ENCODE results near the gene XAGE5.
"Not testable (repeated sequence)": the region's sequence is repeated elsewhere in the genome, so short reads cannot be mapped to it uniquely, and the experiment has no call there.

Gene XAGE5, protein sequence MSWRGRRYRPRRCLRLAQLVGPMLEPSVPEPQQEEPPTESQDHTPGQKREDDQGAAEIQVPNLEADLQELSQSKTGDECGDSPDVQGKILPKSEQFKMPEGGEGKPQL

DNA sequence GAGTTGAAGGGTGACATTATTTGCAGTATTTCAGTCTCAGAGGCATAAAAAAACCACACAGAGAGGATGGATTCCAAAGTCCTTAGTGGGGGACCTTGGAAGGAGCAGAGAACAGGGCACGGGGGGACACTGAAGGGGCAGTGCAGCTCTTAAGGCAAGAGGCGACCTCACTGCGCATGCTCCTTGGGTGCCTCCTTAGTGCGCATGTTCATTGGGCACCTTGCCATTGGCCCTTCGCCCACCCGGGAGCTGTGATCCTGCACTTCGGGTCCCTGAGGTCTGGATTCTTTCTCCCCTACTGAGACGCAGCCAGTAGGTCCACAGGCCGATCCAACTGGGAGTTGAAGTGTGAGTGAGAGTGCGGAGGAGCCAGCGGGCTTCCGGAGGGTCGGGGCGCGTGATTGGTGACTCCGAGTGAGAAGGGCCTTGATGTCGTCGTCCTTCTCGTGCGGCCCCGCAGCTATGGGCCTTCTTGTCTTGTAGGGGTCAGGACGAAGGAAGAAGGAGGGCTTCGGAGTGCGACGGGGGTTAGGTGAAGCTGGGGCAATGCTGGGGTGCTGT, at the start of gene XAGE5:
Gene XAGE5, plus strand, starts transcription at position 223 of the 561 bp plus-strand sequence. CDS start 1,280 bp downstream, outside the sequence.
- no peak for DNase-seq (ENCODE audit: low read depth in 2 of 3, low spot score in 1 of 3)

DNA sequence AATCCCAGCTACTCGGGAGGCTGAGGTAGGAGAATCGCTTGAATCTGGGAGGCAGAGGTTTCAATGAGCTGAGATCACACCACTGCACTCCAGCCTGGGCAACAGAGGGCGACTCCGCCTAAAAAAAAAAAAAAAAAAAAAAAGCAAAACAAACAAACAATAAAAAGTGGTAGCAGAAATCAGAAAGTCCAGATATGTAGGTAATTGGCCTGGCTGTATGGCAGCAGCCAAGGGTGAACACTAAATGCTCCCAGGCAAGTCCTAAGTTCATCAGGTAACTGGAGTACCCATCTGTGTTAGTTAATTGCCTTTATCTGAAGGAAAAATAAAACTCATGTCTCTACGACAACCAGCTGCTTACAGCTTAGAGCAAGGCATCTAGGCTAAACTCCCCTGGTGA, 45.1 kb upstream of the XAGE5 start:
- not testable (repeated sequence) for DNase-seq (ENCODE audit: low read depth in 2 of 3, low spot score in 1 of 3)

DNA sequence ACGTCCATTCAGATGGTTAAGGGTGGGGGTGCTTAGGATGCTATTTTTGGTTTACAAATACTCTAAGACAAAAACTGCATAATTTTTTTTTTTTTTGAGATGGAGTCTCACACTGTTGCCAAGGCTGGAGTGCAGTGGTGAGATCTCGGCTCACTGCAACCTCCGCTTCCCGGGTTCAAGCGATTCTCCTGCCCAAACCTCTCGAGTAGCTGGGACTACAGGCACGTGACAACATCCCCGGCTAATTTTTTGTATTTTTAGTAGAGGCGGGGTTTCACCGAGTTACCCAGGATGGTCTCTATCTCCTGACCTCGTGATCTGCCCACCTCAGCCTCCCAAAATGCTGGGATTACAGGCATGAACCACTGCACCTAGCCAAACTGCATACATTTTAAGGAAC, 37.6 kb upstream of the XAGE5 start:
- not testable (repeated sequence) for DNase-seq (ENCODE audit: low read depth in 2 of 3, low spot score in 1 of 3)

DNA sequence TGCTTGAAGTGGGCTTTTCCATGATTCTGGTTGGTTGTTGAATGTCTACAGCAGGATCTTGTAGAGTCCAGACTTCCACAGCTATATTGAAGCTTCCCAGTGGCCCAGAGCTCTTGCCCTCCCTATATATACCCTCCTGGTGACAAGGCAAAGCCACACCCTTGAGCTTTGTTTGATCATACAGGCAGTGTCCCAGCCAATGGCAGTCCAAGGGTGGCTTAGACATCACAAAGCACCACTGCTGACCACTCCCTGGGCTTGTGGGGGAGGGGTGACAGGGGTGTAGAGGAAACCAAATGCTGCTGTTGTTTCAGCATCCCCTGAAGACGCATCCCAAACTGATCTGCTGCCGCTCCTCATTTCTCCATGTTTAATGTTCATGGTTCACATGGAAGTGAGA, 13.8 kb upstream of the XAGE5 start, which contains the start of gene SPANXN5:
Gene SPANXN5, minus strand, starts transcription at position 101 of the 400 bp plus-strand sequence. Its CDS starts 79 bp downstream, at position 22.
- not testable (repeated sequence) for DNase-seq (ENCODE audit: low read depth in 2 of 3, low spot score in 1 of 3)

DNA sequence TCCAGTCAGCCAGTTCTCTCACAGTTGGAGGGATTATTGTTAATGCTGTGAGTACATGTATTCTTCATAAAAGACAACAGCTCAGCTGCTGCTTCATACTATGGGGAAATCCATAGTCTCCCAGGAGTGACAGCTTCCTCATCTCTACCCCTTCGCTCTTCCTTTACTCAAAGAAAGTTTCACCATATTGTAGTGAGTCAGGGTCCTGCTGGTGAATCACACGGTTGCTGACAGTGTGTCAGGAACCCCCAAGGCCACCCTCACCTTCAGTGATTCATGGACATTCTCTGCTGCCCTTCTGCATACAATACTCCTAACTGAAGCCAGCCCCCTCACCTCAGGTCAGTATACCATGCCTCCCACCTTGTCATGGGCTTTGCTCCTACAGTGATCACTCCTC, 6.2 kb upstream of the XAGE5 start:
- not testable (repeated sequence) for DNase-seq (ENCODE audit: low read depth in 2 of 3, low spot score in 1 of 3)

DNA sequence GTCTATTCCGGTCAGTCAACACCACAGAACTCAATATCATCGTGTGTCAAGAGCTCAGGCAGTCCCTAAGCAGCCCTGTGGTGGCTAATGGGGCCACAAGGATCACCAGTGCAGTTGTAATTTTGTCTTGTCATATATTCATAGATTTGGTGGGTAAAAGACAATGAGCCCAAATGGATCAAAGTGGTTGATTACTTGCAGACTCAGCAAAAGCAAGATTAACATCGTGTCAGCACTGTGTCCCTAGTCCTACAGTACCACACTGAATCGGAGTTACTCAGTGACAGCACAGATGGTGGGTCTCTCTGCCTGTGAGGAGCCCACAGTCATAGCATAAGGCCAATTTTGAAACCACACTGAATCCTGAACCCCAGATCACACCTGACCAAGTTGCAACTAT, 8.7 kb downstream of the XAGE5 start:
- DNase-seq (ENCODE audit: low read depth in 2 of 3, low spot score in 1 of 3) = no peak

DNA sequence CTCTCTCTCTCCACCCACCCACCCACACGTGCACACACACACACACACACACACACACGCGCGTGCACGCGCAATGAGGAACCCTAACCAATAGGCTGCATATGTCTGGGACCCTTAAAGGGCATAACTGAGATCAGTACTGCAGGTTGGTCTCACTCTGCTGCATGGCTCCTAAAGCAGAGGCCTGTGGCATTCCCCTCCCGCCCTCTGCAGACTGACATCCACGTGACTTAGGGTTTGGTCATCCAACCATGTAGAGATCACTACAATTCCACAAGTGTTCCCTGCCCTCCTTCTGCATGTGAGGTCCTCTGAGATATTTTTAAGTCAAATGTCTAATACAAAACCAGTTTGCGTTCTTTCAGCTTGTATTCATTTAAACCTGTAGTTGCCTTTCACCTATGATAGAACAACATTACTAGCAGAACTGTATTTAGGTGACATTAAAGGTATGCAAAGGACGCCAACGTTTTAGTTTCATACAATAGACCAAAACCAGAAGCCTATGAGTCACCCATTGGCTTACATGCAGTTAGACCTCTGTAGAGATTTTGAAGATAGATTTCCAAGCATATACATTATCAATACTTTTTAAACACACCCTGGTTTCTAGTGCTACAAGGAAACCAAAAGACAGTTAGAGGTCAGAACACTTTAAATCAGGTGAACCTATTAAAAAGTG, 10.1 kb downstream of the XAGE5 start:
- DNase-seq (ENCODE audit: low read depth in 2 of 3, low spot score in 1 of 3) = no peak

DNA sequence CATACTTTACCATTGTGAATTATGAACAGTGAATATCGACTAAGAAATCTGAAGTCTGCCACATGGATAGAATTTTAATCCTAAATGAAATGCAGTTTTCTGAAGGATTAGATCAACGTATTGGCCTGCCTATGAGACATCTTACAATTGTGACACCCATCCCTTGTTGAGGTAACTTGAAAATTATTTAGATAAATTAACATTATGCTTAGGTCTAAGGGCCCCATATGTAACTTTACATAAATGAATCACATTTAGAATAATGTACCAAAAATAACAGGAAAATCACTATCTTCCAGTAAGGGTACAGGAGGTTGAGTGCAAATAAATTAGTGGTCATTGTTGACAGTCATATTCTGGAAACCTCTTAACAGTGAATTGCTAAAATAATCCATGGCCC, 13.5 kb downstream of the XAGE5 start:
- no peak for DNase-seq (ENCODE audit: low read depth in 2 of 3, low spot score in 1 of 3)

DNA sequence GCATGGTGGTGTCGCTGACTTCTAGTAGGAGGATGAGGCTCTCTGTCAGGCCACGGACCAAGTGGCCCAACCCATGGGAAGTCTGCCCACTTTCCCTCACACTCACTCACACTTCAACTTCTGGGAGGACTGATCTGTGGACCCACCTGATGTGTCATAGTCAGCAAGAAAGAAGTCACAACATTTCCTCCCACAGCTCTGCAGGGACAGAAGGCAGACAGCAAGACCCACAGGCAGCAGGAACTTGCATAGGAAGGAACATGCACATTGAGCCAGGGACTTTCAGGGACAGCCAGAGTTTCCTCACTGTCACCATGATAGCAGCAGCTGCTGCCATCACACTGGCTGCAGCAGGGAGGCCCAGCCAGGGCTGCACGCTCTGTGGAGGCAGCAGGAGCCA, 19.5 kb downstream of the XAGE5 start:
- DNase-seq (ENCODE audit: low read depth in 2 of 3, low spot score in 1 of 3) = no peak

DNA sequence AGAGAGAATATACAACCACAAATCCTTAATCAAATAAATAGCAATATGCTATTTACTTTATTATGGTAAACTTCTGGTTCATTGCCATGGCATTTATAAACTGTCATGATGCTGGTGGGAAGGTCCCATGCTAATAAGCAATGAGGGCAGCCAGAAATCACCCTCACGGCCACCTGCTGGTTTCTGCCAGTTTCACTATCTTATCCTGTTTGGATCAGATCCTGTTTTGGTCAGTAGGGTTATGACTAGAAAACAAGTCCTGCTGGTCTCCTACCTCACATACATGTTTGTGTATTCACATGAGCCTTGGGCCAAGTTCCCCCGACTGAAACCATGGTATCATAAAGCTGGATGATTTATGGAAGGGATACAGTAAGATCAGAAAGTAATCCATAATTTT, 28.1 kb downstream of the XAGE5 start:
- DNase-seq (ENCODE audit: low read depth in 2 of 3, low spot score in 1 of 3) = no peak

DNA sequence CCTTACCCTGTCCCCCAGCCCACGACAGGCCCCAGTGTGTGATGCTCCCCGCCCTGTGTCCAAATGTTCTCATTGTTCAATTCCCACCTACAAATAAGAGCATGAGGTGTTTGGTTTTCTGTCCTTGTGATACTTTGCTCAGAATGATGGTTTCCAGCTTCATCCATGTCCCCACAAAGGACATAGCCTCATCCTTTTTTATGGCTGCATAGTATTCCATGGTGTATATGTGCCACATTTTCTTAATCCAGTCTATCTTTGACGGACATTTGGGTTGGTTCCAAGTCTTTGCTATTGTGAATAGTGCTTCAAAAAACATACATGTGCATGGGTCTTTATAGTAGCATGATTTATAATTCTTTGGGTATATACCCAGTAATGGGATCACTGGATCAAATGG, 32.5 kb downstream of the XAGE5 start:
- not testable (repeated sequence) for DNase-seq (ENCODE audit: low read depth in 2 of 3, low spot score in 1 of 3)

DNA sequence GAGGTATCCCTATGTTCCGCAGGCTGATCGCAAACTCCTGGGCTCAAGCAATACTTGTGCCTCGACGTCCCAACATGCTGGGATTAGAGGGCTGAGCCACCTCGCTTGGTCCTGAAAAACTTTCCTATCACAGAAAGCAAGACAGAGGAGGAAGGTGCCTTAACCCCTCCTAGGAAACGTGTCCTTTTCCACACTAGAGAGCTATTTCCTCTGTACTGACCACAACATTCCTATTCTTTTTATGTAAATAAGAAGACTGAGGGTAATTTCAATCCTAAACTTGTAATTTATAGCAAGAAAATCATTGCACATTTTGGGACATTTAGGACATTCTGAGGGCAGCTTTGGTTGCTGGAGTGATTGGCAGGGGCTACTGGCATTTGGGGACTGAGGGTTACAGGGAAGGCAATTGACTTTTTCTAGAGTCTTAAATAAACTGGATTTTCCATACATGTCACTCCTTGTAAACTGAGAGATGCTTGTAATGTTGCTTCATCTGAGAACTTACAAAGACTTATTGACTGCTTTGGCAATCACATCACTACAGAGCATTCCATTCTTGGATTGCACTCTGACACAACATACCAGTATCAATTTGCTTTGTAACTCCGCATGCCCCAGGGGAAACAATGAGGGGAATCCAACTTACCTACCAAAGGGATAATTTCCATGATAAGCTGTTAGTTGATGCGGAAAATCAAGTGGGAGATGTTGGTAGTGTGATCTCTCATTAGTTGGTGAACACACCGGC, 41.2 kb downstream of the XAGE5 start:
- no peak for DNase-seq (ENCODE audit: low read depth in 2 of 3, low spot score in 1 of 3)

DNA sequence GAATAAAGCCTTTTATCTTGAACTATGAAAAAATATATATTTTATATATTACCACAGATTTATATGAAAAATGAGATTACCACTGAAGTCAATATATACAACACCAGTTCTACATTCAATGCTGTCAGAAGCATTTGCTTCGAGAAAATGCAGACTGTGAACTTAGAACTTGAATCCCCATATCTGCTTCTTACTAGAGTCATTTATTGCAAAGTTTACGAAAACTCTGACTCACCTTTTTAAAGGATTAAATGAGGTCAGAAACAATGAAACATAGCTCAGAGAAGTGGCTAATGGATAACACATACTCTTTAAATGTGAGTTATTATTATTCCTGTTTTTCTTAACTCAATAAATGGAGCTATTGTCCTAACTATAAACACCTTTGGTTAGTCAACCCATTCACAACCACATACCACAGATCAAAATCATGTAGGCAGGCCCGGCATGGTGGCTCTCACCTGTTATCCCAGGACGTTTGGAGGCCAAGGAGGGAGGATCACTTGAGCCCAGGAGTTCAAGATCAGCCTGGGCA, 46.0 kb downstream of the XAGE5 start:
- DNase-seq (ENCODE audit: low read depth in 2 of 3, low spot score in 1 of 3) = not testable (repeated sequence)

DNA sequence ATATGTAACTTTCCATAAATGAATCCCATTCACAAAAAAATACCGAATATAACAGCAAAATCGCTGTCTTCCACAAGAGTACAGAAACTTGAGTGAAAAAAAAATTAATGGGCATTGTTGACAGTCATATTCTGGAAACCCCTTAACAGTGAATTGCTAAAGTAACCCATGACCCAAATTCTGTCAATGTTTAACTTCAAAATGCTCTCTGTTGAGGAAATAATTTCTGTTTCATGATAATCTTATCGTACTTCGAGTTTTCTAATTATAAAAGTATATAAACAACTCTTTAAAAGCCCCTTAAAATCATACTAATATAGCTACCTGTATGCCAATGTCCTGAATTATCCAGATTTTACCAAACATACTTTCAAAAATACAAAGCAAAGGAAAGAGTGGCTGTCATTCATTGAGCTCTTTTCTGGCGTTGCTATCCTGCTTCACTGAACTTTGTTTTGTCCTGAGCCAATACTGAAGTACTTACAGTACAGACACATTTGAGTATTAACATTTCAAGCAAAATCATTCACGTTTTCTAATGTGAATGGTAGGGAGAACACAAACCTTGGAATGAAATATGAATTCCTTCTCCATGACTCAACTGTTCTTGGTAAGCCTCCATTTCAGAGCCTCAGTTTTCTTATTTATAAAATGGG, 54.4 kb downstream of the XAGE5 start:
- no peak for DNase-seq (ENCODE audit: low read depth in 2 of 3, low spot score in 1 of 3)

Data from stimulated activated CD4-positive, alpha-beta T cell treated with anti-CD3 and anti-CD28 coated beads, Interleukin-12 subunit alpha, Interleukin-12 subunit beta, amount 100 ng/mL, for 48 hours (primary cell).